ENCODE results near the gene SLC23A2.

- TF ChIP-seq POLR2AphosphoS5 (IDR thresholded peaks at IDR 0.05; ENCODE audit: borderline replicate concordance, low read depth, low read length) (no peak), EZH2 (IDR thresholded peaks at IDR 0.05) (no peak), FOXP2 (optimal IDR thresholded peaks at IDR 0.05; ENCODE audit: control extremely low read depth, extremely low read length, insufficient read depth) (no peak)
These were observed 113.7 kb downstream of the SLC23A2 start for GRCh38 chr20:4887586-4887985.

All from SK-N-MC (cell line).